ENCODE measurements around the gene TMEM255A. TPM values are rescaled to one million over a fixed set of nuclear protein-coding genes. Genes with fewer than 3 reads are reported as not detected.
"Not testable (repeated sequence)": the region's sequence is repeated elsewhere in the genome, so short reads cannot be mapped to it uniquely, and the experiment has no call there.

TMEM255A gene
- total and polyA plus RNA-seq, 2 of the 13 experiments (the other 11 are each of a cell fraction or from before 2014, with no cell fraction given), result 0.13 to 0.40 TPM

GRCh38 chrX:120344566-120344965 lies 33.3 kb upstream of the TMEM255A start:
- H3K27me3 ChIP-seq (ENCODE audit: control insufficient read depth in 1 of 2, insufficient read depth in 2 of 2, low read length in 2 of 2); H3K9ac ChIP-seq (ENCODE audit: insufficient read depth, low read depth, low read length); DNase-seq (ENCODE audit: low spot score); H2AFZ ChIP-seq (ENCODE audit: low read length); H3K4me1 ChIP-seq (ENCODE audit: insufficient read depth, low read length); BruUV-seq (replicated peaks); CTCF ChIA-PET (ENCODE audit: low intra/inter-chr PET ratio, low total read pairs); POLR2A ChIA-PET; H3K4me2 ChIP-seq (ENCODE audit: low read depth, low read length); H3K9me3 ChIP-seq (ENCODE audit: low read length); H3K27ac ChIP-seq (ENCODE audit: extremely low read length, insufficient read depth, low read length); H4K20me1 ChIP-seq (ENCODE audit: insufficient read depth, low read length); intact Hi-C loops (cut with micrococcal nuclease; ENCODE audit: unreplicated experiment); FAIRE-seq; H3K79me2 ChIP-seq (ENCODE audit: insufficient read depth, low read length); ATAC-seq; H3K4me3 ChIP-seq (replicated peaks in 1 of 3; ENCODE audit: insufficient read depth in 1 of 3, low read depth in 2 of 3, low read length in 3 of 3); in situ Hi-C loops (cut with HindIII; ENCODE audit: extremely low pct_ligation_motif_present, low pct_unique_long_range_greater_than_20kb); H3K36me3 ChIP-seq (replicated peaks in 1 of 2; ENCODE audit: control insufficient read depth in 1 of 2, insufficient read depth in 2 of 2, low read length in 2 of 2): not testable (repeated sequence)
- 88% methylated on average over 5 of the region's 11 CpGs for WGBS (ENCODE audit: low lambda C conversion rate)

GRCh38 chrX:120336899-120337298 lies 25.6 kb upstream of the TMEM255A start:
- no peaks in the 10 kb centered on the region for H3K36me3 ChIP-seq (replicated peaks in 1 of 2; ENCODE audit: control insufficient read depth in 1 of 2, insufficient read depth in 2 of 2, low read length in 2 of 2)
- no peaks in the 10 kb centered on the region for H3K79me2 ChIP-seq (ENCODE audit: insufficient read depth, low read length)
- ChIA-PET CTCF (ENCODE audit: low intra/inter-chr PET ratio, low total read pairs) (no interaction called here), POLR2A (no interaction called here)
- H3K27ac ChIP-seq (ENCODE audit: extremely low read length, insufficient read depth, low read length), result no peak overlapping the region
- H2AFZ ChIP-seq (ENCODE audit: low read length), result no peak overlapping the region
- FAIRE-seq (no peak), ATAC-seq (no peak), DNase-seq (ENCODE audit: low spot score) (no peak)
- BruUV-seq (replicated peaks), result no TSS peak
- H3K4me3 ChIP-seq (replicated peaks in 1 of 3; ENCODE audit: insufficient read depth in 1 of 3, low read depth in 2 of 3, low read length in 3 of 3), result no peak overlapping the region
- in situ Hi-C loops (cut with HindIII; ENCODE audit: extremely low pct_ligation_motif_present, low pct_unique_long_range_greater_than_20kb) (no loop called here), intact Hi-C loops (cut with micrococcal nuclease; ENCODE audit: unreplicated experiment) (no loop called here)
- no peaks in the 10 kb centered on the region for H3K4me1 ChIP-seq (ENCODE audit: insufficient read depth, low read length)
- H3K4me2 ChIP-seq (ENCODE audit: low read depth, low read length), result no peak overlapping the region
- no peaks in the 10 kb centered on the region for H4K20me1 ChIP-seq (ENCODE audit: insufficient read depth, low read length)
- H3K9ac ChIP-seq (ENCODE audit: insufficient read depth, low read depth, low read length), result no peak overlapping the region
- H3K9me3 ChIP-seq (ENCODE audit: low read length), result peaks cover 8% of the 10 kb centered on the region
- TF ChIP-seq FOXM1 (CRISPR knock-in tag; IDR thresholded peaks at IDR 0.05) (no peak), FIP1L1 (IDR thresholded peaks at IDR 0.05; ENCODE audit: borderline replicate concordance, insufficient read depth, low read depth, low read length) (no peak), ZC3H13 (CRISPR knock-in tag; IDR thresholded peaks at IDR 0.05) (no peak), ZNF432 (CRISPR knock-in tag; IDR thresholded peaks at IDR 0.05; ENCODE audit: borderline replicate concordance) (no peak), ZBTB46 (CRISPR knock-in tag; IDR thresholded peaks at IDR 0.05; ENCODE audit: borderline replicate concordance) (no peak), TBX3 (IDR thresholded peaks at IDR 0.05; ENCODE audit: borderline replicate concordance) (no peak), SNAPC2 (CRISPR knock-in tag; IDR thresholded peaks at IDR 0.05) (no peak), CHD2 (IDR thresholded peaks at IDR 0.05; ENCODE audit: low read depth, low read length) (no peak), WIZ (CRISPR knock-in tag; IDR thresholded peaks at IDR 0.05) (no peak), SOX13 (IDR thresholded peaks at IDR 0.05) (no peak), SOX13 (CRISPR knock-in tag; conservative IDR thresholded peaks at IDR 0.05 in 1 of 2, IDR thresholded peaks at IDR 0.05 in 1 of 2) (no peak), ZNF816 (CRISPR knock-in tag; IDR thresholded peaks at IDR 0.05; ENCODE audit: borderline replicate concordance) (no peak)
- no peaks in the 10 kb centered on the region for H3K27me3 ChIP-seq (ENCODE audit: control insufficient read depth in 1 of 2, insufficient read depth in 2 of 2, low read length in 2 of 2)
